ENCODE results near the gene CYREN. TPM values are rescaled to one million over a fixed set of nuclear protein-coding genes. Genes with fewer than 3 reads are reported as not detected.

The CYREN gene
- total and polyA plus RNA-seq, 2 of the 13 experiments (the other 11 are each of a cell fraction or from before 2014, with no cell fraction given) = 20.7 to 60.7 TPM

GRCh38 chr7:135217645-135218509 is 47.4 kb upstream of the CYREN start (continued):
- peak; percentile 23; the same call in 1 of the 2 replicates for TF ChIP-seq SOX5 (CRISPR knock-in tag; IDR thresholded peaks at IDR 0.05; ENCODE audit: borderline replicate concordance)
- no peak for TF ChIP-seq RFXANK (CRISPR knock-in tag; IDR thresholded peaks at IDR 0.05)
- TF ChIP-seq MED1 (CRISPR knock-in tag; IDR thresholded peaks at IDR 0.05) = peak; percentile 47
- no peak for TF ChIP-seq ZNF792 (CRISPR knock-in tag; IDR thresholded peaks at IDR 0.05)
- no peak for TF ChIP-seq MTA3 (CRISPR knock-in tag; IDR thresholded peaks at IDR 0.05)
- TF ChIP-seq PAX8 (CRISPR knock-in tag; IDR thresholded peaks at IDR 0.05; ENCODE audit: borderline replicate concordance) = no peak
- TF ChIP-seq ZNF614 (CRISPR knock-in tag; IDR thresholded peaks at IDR 0.05; ENCODE audit: borderline replicate concordance) = no peak
- TF ChIP-seq CEBPG (CRISPR knock-in tag; IDR thresholded peaks at IDR 0.05) = peak; percentile 93

GRCh38 chr7:135215698-135216097 is 45.2 kb upstream of the CYREN start:
- Histone ChIP-seq H3K4me3 (replicated peaks in 1 of 3; ENCODE audit: insufficient read depth in 1 of 3, low read depth in 2 of 3, low read length in 3 of 3) (no peak overlapping the region), H3K27ac (ENCODE audit: extremely low read length, insufficient read depth, low read length) (no peak overlapping the region), H3K36me3 (replicated peaks in 1 of 2; ENCODE audit: control insufficient read depth in 1 of 2, insufficient read depth in 2 of 2, low read length in 2 of 2) (no peaks in the 10 kb centered on the region), H3K4me1 (ENCODE audit: insufficient read depth, low read length) (peaks cover 47% of the 10 kb centered on the region), H3K79me2 (ENCODE audit: insufficient read depth, low read length) (peaks cover 5% of the 10 kb centered on the region), H2AFZ (ENCODE audit: low read length) (no peak overlapping the region), H3K4me2 (ENCODE audit: low read depth, low read length) (0 out of 2 replicates have a peak overlapping the region, but pooled peaks have one; percentile 40), H4K20me1 (ENCODE audit: insufficient read depth, low read length) (no peaks in the 10 kb centered on the region), H3K9ac (ENCODE audit: insufficient read depth, low read depth, low read length) (no peak overlapping the region), H3K27me3 (ENCODE audit: control insufficient read depth in 1 of 2, insufficient read depth in 2 of 2, low read length in 2 of 2) (no peaks in the 10 kb centered on the region; a peak in 1 of 5 replicates), H3K9me3 (ENCODE audit: low read length) (no peaks in the 10 kb centered on the region)
- TF ChIP-seq GMEB1 (CRISPR knock-in tag; IDR thresholded peaks at IDR 0.05; ENCODE audit: borderline replicate concordance) (no peak), THYN1 (CRISPR knock-in tag; IDR thresholded peaks at IDR 0.05; ENCODE audit: borderline replicate concordance, low read depth) (no peak), ZFP36L1 (CRISPR knock-in tag; IDR thresholded peaks at IDR 0.05) (no peak), THRA (CRISPR knock-in tag; IDR thresholded peaks at IDR 0.05; ENCODE audit: borderline replicate concordance) (no peak), ZNF160 (CRISPR knock-in tag; IDR thresholded peaks at IDR 0.05) (no peak)
- 46% methylated on average over 3 of the region's 3 CpGs for WGBS (ENCODE audit: low lambda C conversion rate)
- ChIA-PET POLR2A (no interaction called here), CTCF (ENCODE audit: low intra/inter-chr PET ratio, low total read pairs) (no interaction called here)
- FAIRE-seq (no peak), DNase-seq (ENCODE audit: low spot score) (no peak), ATAC-seq (no peak)
- no TSS peak for BruUV-seq (replicated peaks)
- in situ Hi-C loops (cut with HindIII; ENCODE audit: extremely low pct_ligation_motif_present, low pct_unique_long_range_greater_than_20kb) = no loop called here
- intact Hi-C loops (cut with micrococcal nuclease; ENCODE audit: unreplicated experiment) = loop anchor here (5.0 kb wide), 1 partner anchor 218 kb away; no protein-coding TSS in a partner anchor
